Eye (tissue), 1 donor: Measurements from ENCODE around the gene NAB1.
A peak's percentile ranks its signal among the peaks of the same experiment; 100 is the strongest.
"Not testable (repeated sequence)": the region's sequence is repeated elsewhere in the genome, so short reads cannot be mapped to it uniquely, and the experiment has no call there.

ENCODE experiments used
- DNase-seq: peaks from one replicate; pipeline ENCODE4 v3.0.0-alpha.2; 2015

NAB1 gene

GRCh38 chr2:190649035-190649797, at the start of gene NAB1:
NAB1 (plus strand) TSS chr2:190649083; CDS start chr2:190659177, 10,094 bp downstream.
- peak; percentile 87 for DNase-seq

- DNase-seq, result no peak
Observed at GRCh38 chr2:190599546-190600220, 49.2 kb upstream of the NAB1 start.

GRCh38 chr2:190600293-190601103, 48.4 kb upstream of the NAB1 start:
- no peak for DNase-seq

GRCh38 chr2:190603374-190603773, 45.5 kb upstream of the NAB1 start:
- DNase-seq, result no peak

GRCh38 chr2:190607014-190607597, 41.8 kb upstream of the NAB1 start:
- DNase-seq, result no peak

GRCh38 chr2:190607657-190608357, 41.1 kb upstream of the NAB1 start:
- DNase-seq, result no peak

GRCh38 chr2:190608863-190609262, 40.0 kb upstream of the NAB1 start:
- peak; percentile 52 for DNase-seq

- DNase-seq, result not testable (repeated sequence)
Observed at GRCh38 chr2:190609397-190609796, 39.5 kb upstream of the NAB1 start.

- DNase-seq, result not testable (repeated sequence)
Observed at GRCh38 chr2:190610528-190610927, 38.4 kb upstream of the NAB1 start.

GRCh38 chr2:190615555-190616200, 33.2 kb upstream of the NAB1 start:
- DNase-seq, result no peak

- DNase-seq, result no peak
Observed at GRCh38 chr2:190618030-190618429, 30.9 kb upstream of the NAB1 start.

- DNase-seq, result no peak
Observed at GRCh38 chr2:190625691-190626090, 23.2 kb upstream of the NAB1 start.

GRCh38 chr2:190626641-190627210, 22.2 kb upstream of the NAB1 start:
- DNase-seq, result peak; percentile 44

GRCh38 chr2:190627448-190628412, 21.2 kb upstream of the NAB1 start:
- DNase-seq, result peak; percentile 91

GRCh38 chr2:190628591-190629319, 20.1 kb upstream of the NAB1 start:
- DNase-seq, result peak; percentile 50

- no peak for DNase-seq
Observed at GRCh38 chr2:190634381-190634780, 14.5 kb upstream of the NAB1 start.

- no peak for DNase-seq
Observed at GRCh38 chr2:190635781-190636180, 13.1 kb upstream of the NAB1 start.

GRCh38 chr2:190636361-190636760, 12.5 kb upstream of the NAB1 start:
- peak; percentile 38 for DNase-seq

GRCh38 chr2:190637281-190637734, 11.6 kb upstream of the NAB1 start:
- peak; percentile 93 for DNase-seq
